Esophagus muscularis mucosa (tissue), 3 donors: ENCODE data around the gene TPX2.

Experiments
- POLR2A ChIP-seq: fragments of 450-650 bp; IDR thresholded peaks from one replicate; pipeline ENCODE4 v1.6.1; 2017; ENCODE audit warnings: antibody characterized with exemption, moderate library complexity, mild to moderate bottlenecking, low read depth
- TF ChIP-seq, protein P1 (sequence below), 3 experiments: fragments of 200-600 bp in 2 of 3; fragments of 450-650 bp in 1 of 3; sonication (generic) in 2 of 3; IDR thresholded peaks; one replicate each; pipeline ENCODE4 v1.5.1; 2017 to 2019; ENCODE audit warnings: antibody characterized with exemption in 3 of 3, mild to moderate bottlenecking in 2 of 3, moderate library complexity in 1 of 3

GRCh38 chr20:31701591-31701990 lies 37.5 kb upstream of the TPX2 start:
- TF ChIP-seq, protein P1, sequence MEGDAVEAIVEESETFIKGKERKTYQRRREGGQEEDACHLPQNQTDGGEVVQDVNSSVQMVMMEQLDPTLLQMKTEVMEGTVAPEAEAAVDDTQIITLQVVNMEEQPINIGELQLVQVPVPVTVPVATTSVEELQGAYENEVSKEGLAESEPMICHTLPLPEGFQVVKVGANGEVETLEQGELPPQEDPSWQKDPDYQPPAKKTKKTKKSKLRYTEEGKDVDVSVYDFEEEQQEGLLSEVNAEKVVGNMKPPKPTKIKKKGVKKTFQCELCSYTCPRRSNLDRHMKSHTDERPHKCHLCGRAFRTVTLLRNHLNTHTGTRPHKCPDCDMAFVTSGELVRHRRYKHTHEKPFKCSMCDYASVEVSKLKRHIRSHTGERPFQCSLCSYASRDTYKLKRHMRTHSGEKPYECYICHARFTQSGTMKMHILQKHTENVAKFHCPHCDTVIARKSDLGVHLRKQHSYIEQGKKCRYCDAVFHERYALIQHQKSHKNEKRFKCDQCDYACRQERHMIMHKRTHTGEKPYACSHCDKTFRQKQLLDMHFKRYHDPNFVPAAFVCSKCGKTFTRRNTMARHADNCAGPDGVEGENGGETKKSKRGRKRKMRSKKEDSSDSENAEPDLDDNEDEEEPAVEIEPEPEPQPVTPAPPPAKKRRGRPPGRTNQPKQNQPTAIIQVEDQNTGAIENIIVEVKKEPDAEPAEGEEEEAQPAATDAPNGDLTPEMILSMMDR (IDR thresholded peaks at IDR 0.05) = no peak
- TF ChIP-seq POLR2A = no peak
